Erythroblast (primary cell): ENCODE data around the gene DUSP10.

Source experiments
- GATA1 ChIP-seq: IDR thresholded peaks from 2 replicates; pipeline ENCODE4 v1.6.1; 2011; ENCODE audit warnings: low read depth, mild to moderate bottlenecking, control low read depth, low read length, moderate library complexity
- POLR2A ChIP-seq: IDR thresholded peaks from 2 replicates; pipeline ENCODE4 v1.6.1; 2011; ENCODE audit warnings: mild to moderate bottlenecking, low read length

GRCh38 chr1:221667504-221667903, 74.4 kb downstream of the DUSP10 start:
- TF ChIP-seq POLR2A (no peak), GATA1 (no peak)
